Activated T-cell treated with anti-CD3 and anti-CD28 coated beads, Interleukin-2, amount 50 U/mL, for 24 hours (primary cell): Measurements from ENCODE around the gene CSNK1A1L.
"Not testable (repeated sequence)": the region's sequence is repeated elsewhere in the genome, so short reads cannot be mapped to it uniquely, and the experiment has no call there.

Experiments
- DNase-seq: peaks from one replicate; pipeline ENCODE4 v3.0.0-alpha.2; 2020
- H3K27ac Mint-ChIP-seq: 2 replicates; pipeline ENCODE4 v1.8.0; 2020; ENCODE audit warnings: mild to moderate bottlenecking, mixed read lengths
- H3K27me3 Mint-ChIP-seq: 2 replicates; pipeline ENCODE4 v1.8.0; 2020; ENCODE audit warnings: mixed read lengths
- H3K36me3 Mint-ChIP-seq: 2 replicates; pipeline ENCODE4 v1.8.0; 2020; ENCODE audit warnings: low read depth, mixed read lengths
- H3K4me1 Mint-ChIP-seq: 2 replicates; pipeline ENCODE4 v1.8.0; 2020; ENCODE audit warnings: low read depth, mixed read lengths
- H3K4me3 Mint-ChIP-seq: 2 replicates; pipeline ENCODE4 v1.8.0; 2020; ENCODE audit warnings: mild to moderate bottlenecking, moderate library complexity, mixed read lengths
- H3K9me3 Mint-ChIP-seq: 2 replicates; pipeline ENCODE4 v1.8.0; 2020; ENCODE audit warnings: mixed read lengths

Gene CSNK1A1L

DNA sequence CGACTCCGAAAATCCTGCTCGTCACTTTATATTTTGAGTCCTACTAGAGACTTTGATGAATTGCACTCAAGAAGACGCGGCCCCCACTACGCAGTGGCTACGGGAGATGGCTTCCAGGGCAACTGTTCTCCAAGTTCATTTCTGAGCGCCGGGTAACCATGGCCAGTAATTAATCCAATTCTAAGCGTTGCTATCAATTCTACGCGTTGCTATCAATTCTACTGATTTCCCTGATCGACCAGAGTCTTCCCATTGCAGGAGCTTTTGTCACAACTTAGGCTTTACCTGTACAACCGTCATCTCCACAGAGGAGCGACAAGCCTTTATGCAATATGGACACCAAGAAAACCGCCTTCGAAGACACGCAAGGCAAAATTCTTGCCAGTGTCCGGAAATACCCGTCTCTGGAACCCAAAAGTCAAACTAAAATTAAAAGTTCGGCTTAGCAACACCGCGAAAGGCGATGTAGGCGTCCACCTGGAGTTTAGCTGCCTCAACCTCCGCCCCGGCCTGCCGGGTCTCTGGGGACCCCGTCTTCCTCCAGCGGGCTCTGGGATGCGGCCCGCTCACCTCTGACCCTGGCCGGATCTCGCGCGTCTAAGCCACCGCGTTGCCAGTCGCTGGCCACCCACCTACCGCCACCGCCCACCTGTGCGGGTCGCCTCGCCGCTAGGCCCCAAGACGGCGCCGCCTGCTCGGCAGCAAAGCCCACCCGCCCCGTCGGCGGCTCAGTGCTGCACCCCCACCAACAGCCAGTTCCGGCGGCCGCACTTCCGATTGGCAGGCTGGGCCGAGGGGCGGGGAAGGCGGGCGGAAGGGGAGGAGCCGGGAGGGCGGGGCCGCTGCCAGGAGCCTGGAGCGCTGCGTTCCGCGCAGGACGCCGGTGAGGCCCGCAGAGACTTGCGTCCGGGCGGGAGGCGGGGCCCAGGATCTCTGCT, 46.3 kb downstream of the CSNK1A1L start, which contains the start of gene SUPT20H:
Gene SUPT20H (minus strand): TSS at position 779 of the 938 bp plus-strand sequence. CDS start 8,198 bp downstream, outside the sequence.
- Mint-ChIP-seq H3K4me3 (peak within 1 kb of the TSS; percentile 91), H3K9me3 (no peaks in the 10 kb centered on the region), H3K36me3 (peaks cover 37% of the 10 kb centered on the region), H3K27ac (peak within 1 kb of the TSS; percentile 95), H3K27me3 (no peaks in the 10 kb centered on the region), H3K4me1 (peaks cover 36% of the 10 kb centered on the region)
- DNase-seq, result peak; percentile 98

DNA sequence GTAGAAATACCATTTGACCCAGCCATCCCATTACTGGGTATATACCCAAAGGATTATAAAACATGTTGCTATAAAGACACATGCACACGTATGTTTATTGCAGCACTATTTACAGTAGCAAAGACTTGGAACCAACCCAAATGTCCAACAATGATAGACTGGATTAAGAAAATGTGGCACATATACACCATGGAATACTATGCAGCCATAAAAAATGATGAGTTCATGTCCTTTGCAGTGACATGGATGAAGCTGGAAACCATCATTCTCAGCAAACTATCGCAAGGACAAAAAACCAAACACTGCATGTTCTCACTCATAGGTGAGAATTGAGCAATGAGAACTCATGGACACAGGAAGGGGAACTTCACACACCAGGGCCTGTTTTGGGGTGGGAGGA, 49.2 kb downstream of the CSNK1A1L start:
- Mint-ChIP-seq H3K4me1 (peaks cover 60% of the 10 kb centered on the region), H3K27ac (peak overlapping the region; percentile 14), H3K36me3 (peaks cover 65% of the 10 kb centered on the region)
- not testable (repeated sequence) for H3K4me3 Mint-ChIP-seq, H3K27me3 Mint-ChIP-seq, H3K9me3 Mint-ChIP-seq, DNase-seq
